Fibroblast of lung (primary cell): ENCODE measurements around the gene SP8. TPM values are rescaled to one million over a fixed set of nuclear protein-coding genes. Genes with fewer than 3 reads are reported as not detected.
"Not testable (repeated sequence)": the region's sequence is repeated elsewhere in the genome, so short reads cannot be mapped to it uniquely, and the experiment has no call there.

ENCODE experiments used
- DNase-seq, 2 donors: peaks; one replicate each; pipeline versions ENCODE4 v3.0.0 to v3.0.0-alpha.2; 2010; ENCODE audit warnings: low read depth in 2 of 2
- H2AFZ ChIP-seq: 2 replicates; pipeline ENCODE4 v1.5.1; 2012; ENCODE audit warnings: low read length, control low read depth, inconsistent platforms
- H3K27ac ChIP-seq: 2 replicates; pipeline ENCODE4 v1.5.1; 2011; ENCODE audit warnings: low read length, control low read depth; ENCODE audit not compliant: insufficient read depth
- H3K27me3 ChIP-seq: 2 replicates; pipeline ENCODE4 v1.5.1; 2011; ENCODE audit warnings: mild to moderate bottlenecking, low read length; ENCODE audit not compliant: control insufficient read depth, insufficient read depth
- H3K36me3 ChIP-seq: 2 replicates; pipeline ENCODE4 v1.5.1; 2011; ENCODE audit warnings: low read length; ENCODE audit not compliant: control insufficient read depth, insufficient read depth
- H3K4me1 ChIP-seq: 2 replicates; pipeline ENCODE4 v1.5.1; 2011; ENCODE audit warnings: low read length; ENCODE audit not compliant: control insufficient read depth, insufficient read depth; ENCODE audit errors: extremely low read depth
- H3K4me2 ChIP-seq: 2 replicates; pipeline ENCODE4 v1.5.1; 2011; ENCODE audit warnings: low read length, control low read depth; ENCODE audit not compliant: insufficient read depth; ENCODE audit errors: extremely low read depth
- H3K4me3 ChIP-seq, 4 experiments: fragments of 200-600 bp in 1 of 4; sonication (generic) in 1 of 4; replicated peaks in 1 of 4; 2 replicates each; pipeline ENCODE4 v1.5.1; 2011 to 2016; ENCODE audit warnings: low read length in 4 of 4, low read depth in 3 of 4, mild to moderate bottlenecking in 3 of 4, control low read depth in 2 of 4, inconsistent platforms in 1 of 4, mixed read lengths in 1 of 4; ENCODE audit not compliant: insufficient read depth in 1 of 4; ENCODE audit errors: control extremely low read depth in 1 of 4
- H3K79me2 ChIP-seq: 2 replicates; pipeline ENCODE4 v1.5.1; 2012; ENCODE audit warnings: mild to moderate bottlenecking, low read length, inconsistent platforms; ENCODE audit not compliant: control insufficient read depth, insufficient read depth
- H3K9ac ChIP-seq: 2 replicates; pipeline ENCODE4 v1.5.1; 2011; ENCODE audit warnings: mild to moderate bottlenecking, low read length, control low read depth; ENCODE audit not compliant: insufficient read depth
- H3K9me3 ChIP-seq: 2 replicates; pipeline ENCODE4 v1.5.1; 2012; ENCODE audit warnings: low read depth, low read length; ENCODE audit not compliant: control insufficient read depth, insufficient read depth
- H4K20me1 ChIP-seq: 2 replicates; pipeline ENCODE4 v1.5.1; 2011; ENCODE audit warnings: low read length; ENCODE audit not compliant: control insufficient read depth, insufficient read depth; ENCODE audit errors: extremely low read depth
- CTCF ChIP-seq, 2 donors: IDR thresholded peaks in 1 of 2; conservative IDR thresholded peaks in 1 of 2; 1 replicate in 1 of 2; 2 replicates in 1 of 2; pipeline ENCODE4 v1.5.1; 2011 to 2012; ENCODE audit warnings: low read length in 2 of 2, control low read depth in 1 of 2, inconsistent platforms in 1 of 2, low read depth in 1 of 2, mild to moderate bottlenecking in 1 of 2
- EZH2 ChIP-seq: IDR thresholded peaks from 2 replicates; pipeline ENCODE4 v1.5.1; 2012; ENCODE audit warnings: low read length, control low read depth, mild to moderate bottlenecking; ENCODE audit errors: missing control alignments
- polyA plus RNA-seq, 2 donors: library from polyadenylated mRNA; depleted of rRNA in 1 of 2; stranded (reverse) in 1 of 2; unstranded in 1 of 2; fragments of >200 nt; gene quantifications; 2 replicates each; pipeline ENCODE4 v1.2.1, GENCODE V29; 2011 to 2012; ENCODE audit warnings: missing spikeins in 1 of 2
- total RNA-seq: library from RNA; depleted of rRNA; stranded (reverse); fragments of >200 nt; gene quantifications from 2 replicates; pipeline ENCODE4 v1.2.1, GENCODE V29; 2014

Gene SP8
- total and polyA plus RNA-seq, 2 donors (not counting 1 experiment from before 2014, with no cell fraction given) = not detected

GRCh38 chr7:20825555-20825954, 38.9 kb upstream of the SP8 start:
- Histone ChIP-seq H4K20me1 (no peaks in the 10 kb centered on the region), H3K27ac (no peak overlapping the region), H3K27me3 (no peaks in the 10 kb centered on the region), H3K36me3 (no peaks in the 10 kb centered on the region), H3K79me2 (no peaks in the 10 kb centered on the region), H2AFZ (no peak overlapping the region), H3K4me1 (no peaks in the 10 kb centered on the region), H3K9me3 (no peaks in the 10 kb centered on the region), H3K9ac (no peak overlapping the region), H3K4me2 (no peak overlapping the region), H3K4me3 (no peak overlapping the region)
- TF ChIP-seq EZH2 (no peak), CTCF (conservative IDR thresholded peaks at IDR 0.05 in 1 of 2, IDR thresholded peaks at IDR 0.05 in 1 of 2; ENCODE audit: low read depth in 1 of 2, low read length in 2 of 2) (no peak)
- no peak for DNase-seq

- H3K27ac ChIP-seq, H3K4me1 ChIP-seq, H3K9ac ChIP-seq, DNase-seq, H3K27me3 ChIP-seq, H3K36me3 ChIP-seq, H3K79me2 ChIP-seq, H2AFZ ChIP-seq, H3K9me3 ChIP-seq, H4K20me1 ChIP-seq, H3K4me3 ChIP-seq, H3K4me2 ChIP-seq: not testable (repeated sequence)
Observed at GRCh38 chr7:20821390-20821789, 34.7 kb upstream of the SP8 start.

GRCh38 chr7:20816372-20816959, 29.8 kb upstream of the SP8 start:
- Histone ChIP-seq H3K4me1 (no peaks in the 10 kb centered on the region), H3K4me3 (no peak overlapping the region), H3K36me3 (no peaks in the 10 kb centered on the region), H3K79me2 (no peaks in the 10 kb centered on the region), H3K4me2 (no peak overlapping the region), H3K9me3 (no peaks in the 10 kb centered on the region), H3K27me3 (no peaks in the 10 kb centered on the region), H4K20me1 (no peaks in the 10 kb centered on the region), H3K27ac (no peak overlapping the region), H2AFZ (no peak overlapping the region), H3K9ac (no peak overlapping the region)
- DNase-seq = no peak
- TF ChIP-seq CTCF (conservative IDR thresholded peaks at IDR 0.05 in 1 of 2, IDR thresholded peaks at IDR 0.05 in 1 of 2; ENCODE audit: low read depth in 1 of 2, low read length in 2 of 2) (no peak), EZH2 (no peak)
